ENCODE measurements around the gene CAB39L.
"Not testable (repeated sequence)": the region's sequence is repeated elsewhere in the genome, so short reads cannot be mapped to it uniquely, and the experiment has no call there.

CAB39L gene

DNA sequence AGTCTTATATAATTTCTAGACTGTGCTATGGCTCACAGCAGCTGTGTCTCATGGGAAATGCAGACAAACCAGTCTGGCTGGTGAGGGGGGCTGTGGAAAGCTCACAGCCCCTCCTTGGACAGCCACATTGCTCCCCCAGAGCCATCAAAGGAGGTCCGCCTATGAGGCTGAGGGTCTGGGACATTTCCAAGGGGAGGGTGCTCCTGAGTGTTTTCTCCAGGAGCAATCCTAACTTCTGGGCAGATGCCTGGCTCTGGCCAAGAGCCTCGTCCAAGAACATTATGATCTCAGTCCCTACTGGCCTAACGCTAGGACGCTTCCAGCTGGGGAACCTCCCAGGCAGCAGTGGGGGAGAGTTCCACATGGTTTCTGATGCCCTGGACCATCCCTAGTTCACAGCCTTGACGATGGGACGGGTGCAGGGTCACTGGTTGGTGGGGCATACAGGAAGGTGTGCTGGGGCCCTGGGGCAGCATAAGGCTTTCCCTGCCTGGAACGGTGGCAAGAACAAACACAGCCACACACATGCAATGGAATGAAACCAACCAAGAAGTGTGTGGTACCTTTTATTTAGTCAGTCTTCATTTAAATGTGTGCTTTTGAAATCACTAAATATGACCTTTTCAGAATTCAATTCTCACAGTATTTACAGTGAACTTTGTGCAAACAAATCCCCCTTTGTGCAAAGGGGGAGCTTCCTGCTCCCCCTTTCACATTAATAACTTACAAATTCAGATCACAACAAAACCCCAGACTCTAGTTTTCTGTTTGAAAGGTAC is 135.6 kb downstream of the CAB39L start:
- no peak for DNase-seq (ENCODE audit: low read depth)

GRCh38 chr13:49307365-49307764 is 136.5 kb downstream of the CAB39L start:
- DNase-seq (ENCODE audit: low read depth): no peak

GRCh38 chr13:49305792-49306425 is 138.0 kb downstream of the CAB39L start:
- DNase-seq (ENCODE audit: low read depth): no peak

GRCh38 chr13:49304763-49305700 is 138.8 kb downstream of the CAB39L start:
- DNase-seq (ENCODE audit: low read depth): no peak

DNA sequence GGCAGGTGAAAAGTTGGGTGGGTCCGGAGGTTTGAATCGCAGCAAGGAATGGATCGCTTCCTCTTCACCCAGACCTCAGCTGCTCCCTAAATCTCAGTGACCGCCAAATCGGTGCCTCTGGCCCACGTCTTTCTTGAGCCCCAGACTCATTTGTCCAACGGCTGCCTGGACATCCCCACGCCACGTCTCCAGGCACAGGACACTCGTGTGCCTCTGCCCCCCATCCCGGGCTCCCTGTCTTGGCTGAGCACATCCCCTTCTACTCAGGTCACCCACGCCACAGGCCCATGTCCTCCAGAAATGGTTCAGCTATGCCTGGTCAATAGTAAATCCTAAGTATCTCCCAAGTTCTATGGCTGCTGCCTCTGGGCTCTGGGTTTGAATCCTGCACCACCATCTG is 139.5 kb downstream of the CAB39L start:
- no peak for DNase-seq (ENCODE audit: low read depth)

DNA sequence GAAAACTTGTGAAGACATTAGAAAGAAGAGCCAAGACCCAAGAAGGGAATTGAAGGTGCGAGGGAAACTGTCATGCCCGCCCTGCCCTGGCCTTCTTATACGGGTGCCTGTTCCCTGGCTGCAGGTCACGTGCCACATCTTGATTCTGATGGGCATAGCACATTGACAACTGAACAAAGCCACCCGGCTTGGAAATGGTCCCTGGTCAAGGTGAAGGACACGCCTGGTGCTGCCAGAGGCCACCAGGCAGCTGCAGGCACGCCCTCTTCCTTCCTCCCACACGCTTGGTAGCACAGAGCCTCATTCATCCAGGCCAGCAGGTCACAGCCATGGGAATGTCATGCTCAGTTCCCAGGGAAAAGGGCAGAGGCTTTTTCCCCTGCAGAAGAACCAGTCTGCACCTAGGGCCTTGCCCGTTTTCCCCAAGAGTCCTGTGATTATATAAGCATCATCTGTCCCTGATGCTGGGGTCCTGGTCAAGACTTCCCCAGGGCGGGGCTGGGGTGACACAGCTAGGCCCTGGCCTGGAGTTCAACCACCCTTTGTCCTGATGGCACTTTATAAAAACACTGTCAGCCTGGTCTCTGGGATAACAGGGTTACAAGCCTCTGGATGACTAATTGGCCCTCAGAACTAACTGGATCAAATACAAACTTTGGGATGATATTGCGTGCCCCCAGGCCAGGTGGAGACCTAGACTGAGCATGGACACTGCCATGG is 140.2 kb downstream of the CAB39L start:
- DNase-seq (ENCODE audit: low read depth): no peak

DNA sequence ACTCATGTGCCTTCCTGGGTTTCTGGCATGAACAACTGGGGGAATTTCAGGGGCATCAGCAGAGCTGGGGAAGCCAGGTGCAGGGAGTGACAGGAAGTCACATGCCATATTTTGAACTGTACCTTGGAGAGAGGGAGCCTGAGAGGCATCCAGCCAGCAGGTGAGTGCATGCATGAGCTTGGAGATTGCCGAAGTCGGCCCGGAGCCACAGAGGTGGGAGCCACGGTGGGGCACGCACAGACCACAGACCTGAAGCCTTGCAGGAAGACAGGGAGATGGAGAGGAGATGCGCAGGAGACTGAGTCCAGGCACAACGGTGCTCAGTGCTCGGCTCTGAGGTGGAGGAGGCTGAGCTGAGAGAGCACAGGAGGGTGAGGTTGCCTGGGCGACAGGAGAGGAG is 141.0 kb downstream of the CAB39L start:
- no peak for DNase-seq (ENCODE audit: low read depth)

- no peak for DNase-seq (ENCODE audit: low read depth)
Measured at GRCh38 chr13:49302222-49302621, 141.6 kb downstream of the CAB39L start.

DNA sequence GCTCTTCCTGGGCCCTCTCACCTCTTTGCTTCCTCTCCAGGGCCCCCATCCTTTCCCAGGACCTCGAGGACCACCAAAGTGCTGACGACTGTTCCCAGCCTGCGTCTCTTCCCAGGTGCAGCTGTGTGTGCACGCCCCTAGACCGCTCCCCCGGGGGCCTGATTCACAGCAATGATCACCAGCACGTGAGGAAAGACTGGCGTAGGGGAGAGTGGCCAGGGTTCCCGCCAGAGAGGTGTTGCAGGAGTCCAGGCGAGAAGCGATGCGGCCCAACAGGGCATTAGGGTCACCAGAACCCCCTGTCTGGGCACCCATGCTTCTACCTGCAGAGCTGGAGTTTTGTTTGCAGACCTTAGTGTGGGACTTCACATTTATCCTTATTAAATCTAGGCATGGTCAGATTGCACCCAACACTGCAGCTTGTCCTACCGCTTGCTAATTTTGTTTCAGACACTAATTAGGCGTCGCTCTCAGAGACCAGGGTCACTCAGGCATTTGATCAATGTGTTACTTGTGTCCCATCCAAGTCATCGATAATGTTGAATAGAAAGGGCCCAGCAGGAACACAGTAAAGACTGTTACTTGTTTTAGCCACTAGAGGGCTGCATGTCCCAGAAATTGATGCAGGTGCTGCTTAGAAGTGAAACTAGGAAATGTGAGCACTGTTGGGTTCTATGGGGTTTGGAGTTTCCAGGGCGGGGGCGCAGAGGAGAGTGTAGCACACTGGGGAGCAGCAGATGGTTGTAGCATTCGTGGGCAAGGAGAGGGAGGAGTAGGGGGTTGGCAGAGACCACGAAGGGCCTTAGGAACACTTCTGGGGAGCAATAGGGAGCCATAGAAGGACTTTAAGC is 142.9 kb downstream of the CAB39L start:
- DNase-seq (ENCODE audit: low read depth): peak; percentile 25

DNA sequence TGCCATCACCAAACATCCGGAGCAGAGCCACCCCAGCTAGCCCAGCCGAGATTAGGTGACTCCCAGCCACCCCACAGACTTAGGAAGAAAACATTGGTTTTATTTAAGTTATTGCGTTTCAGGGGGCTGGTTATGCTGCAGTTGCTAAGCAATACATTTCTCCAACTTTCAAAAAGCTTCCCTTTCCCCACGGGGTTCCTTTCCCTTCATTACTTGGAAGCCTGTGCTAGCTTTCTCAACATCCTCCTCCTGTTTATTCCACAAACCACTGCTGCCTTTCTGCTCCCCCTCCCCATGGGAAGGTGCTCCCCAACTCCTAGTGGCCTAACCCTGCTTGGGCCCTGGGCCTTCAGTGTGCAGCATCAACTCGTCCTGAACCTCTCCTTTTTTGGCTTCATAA is 143.6 kb downstream of the CAB39L start:
- no peak for DNase-seq (ENCODE audit: low read depth)

GRCh38 chr13:49298903-49299605 is 144.8 kb downstream of the CAB39L start:
- no peak for DNase-seq (ENCODE audit: low read depth)

GRCh38 chr13:49298416-49298815 is 145.4 kb downstream of the CAB39L start:
- DNase-seq (ENCODE audit: low read depth): no peak

GRCh38 chr13:49297338-49297737 is 146.5 kb downstream of the CAB39L start:
- no peak for DNase-seq (ENCODE audit: low read depth)

GRCh38 chr13:49296659-49297058 is 147.2 kb downstream of the CAB39L start:
- DNase-seq (ENCODE audit: low read depth): no peak

DNA sequence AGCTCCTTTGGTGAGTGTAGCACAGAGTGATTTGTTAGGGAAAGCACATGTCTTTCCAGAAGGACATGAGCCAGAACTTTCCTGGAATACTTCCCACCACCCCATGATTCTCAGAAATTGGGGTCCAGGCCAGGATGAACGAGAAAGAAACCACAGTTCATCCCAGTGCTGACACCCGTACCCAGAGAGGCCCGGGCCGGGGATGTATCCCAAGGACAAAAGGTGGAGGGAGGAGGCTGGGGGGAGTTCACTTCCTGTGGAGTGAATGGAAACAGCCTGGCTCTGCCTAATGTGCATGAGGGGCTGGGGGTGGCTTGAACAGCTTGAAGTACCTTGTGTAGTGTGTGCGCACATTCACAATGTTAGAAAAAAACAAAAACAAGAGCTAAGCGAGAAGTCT is 148.6 kb downstream of the CAB39L start:
- no peak for DNase-seq (ENCODE audit: low read depth)

DNA sequence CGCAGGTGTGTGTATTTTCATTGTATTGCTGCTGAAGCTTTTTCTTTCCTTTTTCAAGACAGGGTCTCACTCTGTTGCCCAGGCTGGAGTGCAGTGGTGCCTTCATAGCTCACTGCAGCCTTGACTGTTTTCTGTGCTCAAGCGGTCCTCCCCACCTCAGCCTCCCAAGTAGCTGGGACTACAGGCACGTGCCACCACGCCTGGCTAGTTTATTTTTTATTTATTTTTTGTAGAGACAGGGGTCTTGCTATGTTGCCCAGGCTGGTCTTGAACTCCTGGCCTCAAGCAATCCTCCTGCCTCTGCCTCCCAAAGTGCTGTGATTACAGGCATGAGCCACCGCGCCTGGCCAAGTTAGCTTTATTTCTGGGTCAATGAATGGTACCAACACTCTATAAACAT is 149.1 kb downstream of the CAB39L start:
- DNase-seq (ENCODE audit: low read depth): not testable (repeated sequence)

DNA sequence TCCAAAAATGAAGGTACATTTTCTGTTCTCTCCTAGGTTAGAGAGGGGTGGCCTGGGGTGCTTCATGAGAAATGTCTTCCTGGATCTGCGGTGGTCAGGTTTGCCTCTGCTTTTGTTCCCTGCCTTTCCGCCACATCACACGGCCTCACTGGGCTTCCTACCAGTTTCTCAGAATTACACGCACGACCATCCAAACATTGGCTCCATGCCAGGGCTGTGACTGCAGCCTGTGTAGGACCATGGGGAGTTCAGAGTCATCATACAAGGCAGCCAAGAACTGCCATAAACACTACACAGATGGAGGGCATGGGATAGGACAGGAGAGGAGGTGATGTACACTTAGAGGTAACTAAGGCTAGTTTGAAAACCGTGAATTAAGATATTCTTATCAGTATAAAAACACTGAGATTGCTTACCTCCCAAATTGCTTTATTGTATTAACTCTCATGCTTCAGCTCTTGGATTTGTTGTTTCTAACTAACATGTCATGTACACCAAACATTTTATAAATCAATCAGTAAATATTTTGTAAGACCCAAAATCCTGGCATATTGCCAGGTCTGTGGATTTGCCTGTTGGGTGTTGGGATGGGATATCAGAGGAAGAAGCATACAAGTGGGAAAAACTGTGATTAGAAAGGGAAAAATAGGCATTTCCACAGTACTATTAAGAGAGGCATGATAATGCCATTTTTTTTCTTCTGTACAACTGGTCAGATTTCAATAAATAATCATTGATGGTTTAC is 150.9 kb downstream of the CAB39L start:
- DNase-seq (ENCODE audit: low read depth): no peak

GRCh38 chr13:49288458-49288857 is 155.4 kb downstream of the CAB39L start:
- no peak for DNase-seq (ENCODE audit: low read depth)

GRCh38 chr13:49287995-49288394 is 155.9 kb downstream of the CAB39L start:
- no peak for DNase-seq (ENCODE audit: low read depth)

GRCh38 chr13:49279885-49280284 is 164.0 kb downstream of the CAB39L start:
- DNase-seq (ENCODE audit: low read depth): no peak

All from stimulated activated CD8-positive, alpha-beta memory T cell treated with anti-CD3 and anti-CD28 coated beads, Interleukin-4, amount 100 ng/mL, for 24 hours (primary cell).